ACC112 (cell line): ENCODE results near the gene TREML2.

ENCODE experiments used
- H2AFZ ChIP-seq: fragments of 200-600 bp; sonication (generic); one replicate; pipeline ENCODE4 v1.6.0; 2017; ENCODE audit warnings: antibody characterized with exemption, low read length; ENCODE audit not compliant: unreplicated experiment
- H3K27ac ChIP-seq: fragments of 200-600 bp; sonication (generic); 2 replicates; pipeline ENCODE4 v1.5.1; 2014; ENCODE audit warnings: low read depth, mild to moderate bottlenecking, antibody characterized with exemption, low read length, moderate library complexity
- H3K27me3 ChIP-seq: fragments of 200-600 bp; sonication (generic); 2 replicates; pipeline ENCODE4 v1.6.1; 2014; ENCODE audit warnings: mild to moderate bottlenecking, antibody characterized with exemption, low read length, moderate library complexity, mixed read lengths; ENCODE audit not compliant: insufficient read depth
- H3K36me3 ChIP-seq: fragments of 200-600 bp; sonication (generic); 2 replicates; pipeline ENCODE4 v1.6.1; 2016; ENCODE audit warnings: mild to moderate bottlenecking, antibody characterized with exemption, low read length, moderate library complexity, mixed read lengths; ENCODE audit not compliant: insufficient read depth
- H3K4me1 ChIP-seq: fragments of 200-600 bp; sonication (generic); one replicate; pipeline ENCODE4 v1.6.1; 2016; ENCODE audit warnings: low read length, mixed read lengths; ENCODE audit not compliant: insufficient read depth, unreplicated experiment, control insufficient read depth
- H3K4me3 ChIP-seq: fragments of 200-600 bp; sonication (generic); 2 replicates; pipeline ENCODE4 v1.5.1; 2014; ENCODE audit warnings: mild to moderate bottlenecking, low read depth, low read length
- H3K79me2 ChIP-seq: fragments of 200-600 bp; sonication (generic); one replicate; pipeline ENCODE4 v1.6.0; 2016; ENCODE audit warnings: low read length; ENCODE audit not compliant: control insufficient read depth, unreplicated experiment, insufficient read depth

Gene TREML2

DNA sequence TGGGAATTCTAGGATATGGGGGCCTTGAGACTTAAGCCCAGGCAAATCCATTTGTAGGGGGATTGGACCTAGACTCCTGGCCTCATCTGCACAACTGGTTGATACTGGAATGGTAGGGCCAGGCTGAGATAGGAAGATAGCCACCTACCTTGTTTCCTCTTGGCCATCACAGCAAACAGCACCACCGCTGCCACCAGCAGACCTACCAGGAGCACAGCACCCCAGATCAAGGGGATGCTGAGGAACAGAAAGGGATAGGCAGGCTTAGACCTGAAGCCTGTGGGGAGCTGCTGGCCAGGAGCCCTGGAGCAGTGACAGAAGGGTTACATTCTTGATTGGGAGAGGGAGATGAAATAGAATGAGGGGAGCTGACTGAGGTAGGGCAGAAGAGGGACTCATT lies 50.3 kb downstream of the TREML2 start:
- no peak overlapping the region for H2AFZ ChIP-seq
- H3K79me2 ChIP-seq = no peaks in the 10 kb centered on the region
- H3K4me1 ChIP-seq = no peaks in the 10 kb centered on the region
- H3K27me3 ChIP-seq = no peaks in the 10 kb centered on the region
- no peak overlapping the region for H3K27ac ChIP-seq
- no peaks in the 10 kb centered on the region for H3K36me3 ChIP-seq
- H3K4me3 ChIP-seq = no peak overlapping the region

- Histone ChIP-seq H3K27me3 (no peaks in the 10 kb centered on the region), H3K4me3 (no peak overlapping the region), H3K27ac (no peak overlapping the region), H3K4me1 (no peaks in the 10 kb centered on the region), H3K79me2 (no peaks in the 10 kb centered on the region), H3K36me3 (no peaks in the 10 kb centered on the region), H2AFZ (no peak overlapping the region)
Measured at GRCh38 chr6:41147917-41148316, 53.0 kb downstream of the TREML2 start.
